ENCODE measurements around the gene PDCL2. TPM values are rescaled to one million over a fixed set of nuclear protein-coding genes. Genes with fewer than 3 reads are reported as not detected.

Gene PDCL2
- total and polyA plus RNA-seq, 2 of the 13 experiments (the other 11 are each of a cell fraction or from before 2014, with no cell fraction given), result not detected

- TF ChIP-seq ZBTB39 (CRISPR knock-in tag; IDR thresholded peaks at IDR 0.05), result no peak
- TF ChIP-seq GZF1 (CRISPR knock-in tag; IDR thresholded peaks at IDR 0.05), result no peak
- TF ChIP-seq, protein P1, sequence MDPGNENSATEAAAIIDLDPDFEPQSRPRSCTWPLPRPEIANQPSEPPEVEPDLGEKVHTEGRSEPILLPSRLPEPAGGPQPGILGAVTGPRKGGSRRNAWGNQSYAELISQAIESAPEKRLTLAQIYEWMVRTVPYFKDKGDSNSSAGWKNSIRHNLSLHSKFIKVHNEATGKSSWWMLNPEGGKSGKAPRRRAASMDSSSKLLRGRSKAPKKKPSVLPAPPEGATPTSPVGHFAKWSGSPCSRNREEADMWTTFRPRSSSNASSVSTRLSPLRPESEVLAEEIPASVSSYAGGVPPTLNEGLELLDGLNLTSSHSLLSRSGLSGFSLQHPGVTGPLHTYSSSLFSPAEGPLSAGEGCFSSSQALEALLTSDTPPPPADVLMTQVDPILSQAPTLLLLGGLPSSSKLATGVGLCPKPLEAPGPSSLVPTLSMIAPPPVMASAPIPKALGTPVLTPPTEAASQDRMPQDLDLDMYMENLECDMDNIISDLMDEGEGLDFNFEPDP (CRISPR knock-in tag; conservative IDR thresholded peaks at IDR 0.05), result no peak
Measured at GRCh38 chr4:55611358-55612059, 19.5 kb upstream of the PDCL2 start (continued).

GRCh38 chr4:55610381-55610780, 18.3 kb upstream of the PDCL2 start:
- WGBS (ENCODE audit: low lambda C conversion rate), result 66% methylated on average over 2 of the region's 2 CpGs
- intact Hi-C loops (cut with micrococcal nuclease; ENCODE audit: unreplicated experiment) (no loop called here), in situ Hi-C loops (cut with HindIII; ENCODE audit: extremely low pct_ligation_motif_present, low pct_unique_long_range_greater_than_20kb) (no loop called here)
- H3K9ac ChIP-seq (ENCODE audit: insufficient read depth, low read depth, low read length), result no peak overlapping the region
- POLR2A ChIA-PET, result no interaction called here
- no peak overlapping the region for H2AFZ ChIP-seq (ENCODE audit: low read length)
- H3K4me3 ChIP-seq (replicated peaks in 1 of 3; ENCODE audit: insufficient read depth in 1 of 3, low read depth in 2 of 3, low read length in 3 of 3), result no peak overlapping the region
- no peaks in the 10 kb centered on the region for H3K36me3 ChIP-seq (replicated peaks in 1 of 2; ENCODE audit: control insufficient read depth in 1 of 2, insufficient read depth in 2 of 2, low read length in 2 of 2)
- no peaks in the 10 kb centered on the region for H3K4me1 ChIP-seq (ENCODE audit: insufficient read depth, low read length)
- no TSS peak for BruUV-seq (replicated peaks)
- DNase-seq (ENCODE audit: low spot score) (no peak), FAIRE-seq (no peak), ATAC-seq (no peak)
- no peak overlapping the region for H3K27ac ChIP-seq (ENCODE audit: extremely low read length, insufficient read depth, low read length)
- no peaks in the 10 kb centered on the region for H3K9me3 ChIP-seq (ENCODE audit: low read length)
- TF ChIP-seq, protein P2, sequence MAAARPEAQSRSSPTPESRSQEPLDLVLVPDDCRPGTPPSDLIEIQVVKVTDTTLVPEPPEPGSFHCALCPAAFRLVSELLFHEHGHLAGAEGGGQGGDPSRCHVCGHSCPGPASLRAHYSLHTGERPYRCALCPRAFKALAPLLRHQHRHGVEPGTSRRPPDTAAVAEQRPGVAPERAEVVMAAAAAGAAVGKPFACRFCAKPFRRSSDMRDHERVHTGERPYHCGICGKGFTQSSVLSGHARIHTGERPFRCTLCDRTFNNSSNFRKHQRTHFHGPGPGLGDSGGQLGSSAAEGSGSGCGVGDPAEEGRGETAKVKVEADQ (CRISPR knock-in tag; IDR thresholded peaks at IDR 0.05; ENCODE audit: borderline replicate concordance), result no peak
- TF ChIP-seq ZNF33B (CRISPR knock-in tag; IDR thresholded peaks at IDR 0.05) (no peak), SALL1 (CRISPR knock-in tag; IDR thresholded peaks at IDR 0.05) (no peak), HOXD1 (CRISPR knock-in tag; IDR thresholded peaks at IDR 0.05) (no peak), ZNF225 (CRISPR knock-in tag; IDR thresholded peaks at IDR 0.05) (no peak), ZNF556 (CRISPR knock-in tag; IDR thresholded peaks at IDR 0.05; ENCODE audit: borderline replicate concordance) (no peak), CREB1 (IDR thresholded peaks at IDR 0.05) (no peak), CREB1 (CRISPR knock-in tag; IDR thresholded peaks at IDR 0.05) (no peak)
- CTCF ChIA-PET (ENCODE audit: low intra/inter-chr PET ratio, low total read pairs), result no interaction called here
- H4K20me1 ChIP-seq (ENCODE audit: insufficient read depth, low read length), result no peaks in the 10 kb centered on the region
- no peaks in the 10 kb centered on the region for H3K27me3 ChIP-seq (ENCODE audit: control insufficient read depth in 1 of 2, insufficient read depth in 2 of 2, low read length in 2 of 2)
- H3K4me2 ChIP-seq (ENCODE audit: low read depth, low read length), result no peak overlapping the region
- no peaks in the 10 kb centered on the region for H3K79me2 ChIP-seq (ENCODE audit: insufficient read depth, low read length)
